Activated naive CD4-positive, alpha-beta T cell treated with anti-CD3 and anti-CD28 coated beads for 36 hours (primary cell): ENCODE data around the gene KANK2. TPM values are rescaled to one million over a fixed set of nuclear protein-coding genes. Genes with fewer than 3 reads are reported as not detected.
A peak's percentile ranks its signal among the peaks of the same experiment; 100 is the strongest.

ENCODE experiments used
- CTCF ChIA-PET: fragments of 350-600 bp; sonication (Branson Sonifier 250); formaldehyde crosslinking; loops from one replicate; lab custom pipeline; 2021; ENCODE audit warnings: antibody characterized with exemption; lab: Charles Lee
- DNase-seq: peaks from one replicate; pipeline ENCODE4 v3.0.0-alpha.2; 2020
- H3K27ac Mint-ChIP-seq: one replicate; pipeline ENCODE4 v1.8.0; 2021; ENCODE audit warnings: mild to moderate bottlenecking, mixed read lengths
- H3K27me3 Mint-ChIP-seq: one replicate; pipeline ENCODE4 v1.8.0; 2021; ENCODE audit warnings: low read depth, mixed read lengths
- H3K36me3 Mint-ChIP-seq: one replicate; pipeline ENCODE4 v1.8.0; 2021; ENCODE audit warnings: low read depth, mixed read lengths
- H3K4me1 Mint-ChIP-seq: one replicate; pipeline ENCODE4 v1.8.0; 2021; ENCODE audit warnings: low read depth, mixed read lengths
- H3K4me3 Mint-ChIP-seq: one replicate; pipeline ENCODE4 v1.8.0; 2021; ENCODE audit warnings: mild to moderate bottlenecking, moderate library complexity, mixed read lengths
- H3K9me3 Mint-ChIP-seq: one replicate; pipeline ENCODE4 v1.8.0; 2021; ENCODE audit warnings: mixed read lengths
- intact Hi-C: fragments of 100-400 bp; cut with micrococcal nuclease; formaldehyde crosslinking; loops from one replicate; pipeline ENCODE4 v1.15.1; 2023
- total RNA-seq, 2 experiments: library from RNA; stranded (reverse); gene quantifications; one replicate each; pipeline ENCODE4 v1.2.3, GENCODE V29; 2021

Gene KANK2
- total RNA-seq, 2 experiments from 2014 or later, result 1.5 to 2.0 TPM

DNA sequence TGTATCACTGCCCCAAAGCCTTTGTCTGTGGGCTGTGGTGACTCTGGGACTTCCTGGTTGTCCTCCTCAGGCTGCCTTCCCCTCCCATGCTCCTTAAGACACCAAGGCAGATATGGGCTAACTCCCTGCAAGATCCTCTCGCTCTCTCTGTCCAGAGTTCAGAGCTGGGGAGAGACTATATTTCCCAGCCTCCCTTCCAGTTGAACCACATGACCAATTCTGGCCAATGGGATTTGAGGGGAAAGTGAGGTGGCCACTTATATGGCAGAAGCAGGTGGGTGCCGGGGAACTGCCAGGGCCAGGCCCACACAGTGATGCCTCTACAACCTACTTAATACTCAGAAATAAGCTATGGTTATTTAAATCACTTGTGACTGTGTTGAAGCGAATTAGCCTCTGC, 25.9 kb upstream of the KANK2 start:
- H3K27ac Mint-ChIP-seq, result no peak overlapping the region
- intact Hi-C loops, result no loop called here
- no peaks in the 10 kb centered on the region for H3K4me1 Mint-ChIP-seq
- H3K9me3 Mint-ChIP-seq, result peaks cover 21% of the 10 kb centered on the region
- DNase-seq, result no peak
- H3K36me3 Mint-ChIP-seq, result peaks cover 3% of the 10 kb centered on the region
- H3K27me3 Mint-ChIP-seq, result no peaks in the 10 kb centered on the region
- CTCF ChIA-PET, result no interaction called here
- no peak overlapping the region for H3K4me3 Mint-ChIP-seq

DNA sequence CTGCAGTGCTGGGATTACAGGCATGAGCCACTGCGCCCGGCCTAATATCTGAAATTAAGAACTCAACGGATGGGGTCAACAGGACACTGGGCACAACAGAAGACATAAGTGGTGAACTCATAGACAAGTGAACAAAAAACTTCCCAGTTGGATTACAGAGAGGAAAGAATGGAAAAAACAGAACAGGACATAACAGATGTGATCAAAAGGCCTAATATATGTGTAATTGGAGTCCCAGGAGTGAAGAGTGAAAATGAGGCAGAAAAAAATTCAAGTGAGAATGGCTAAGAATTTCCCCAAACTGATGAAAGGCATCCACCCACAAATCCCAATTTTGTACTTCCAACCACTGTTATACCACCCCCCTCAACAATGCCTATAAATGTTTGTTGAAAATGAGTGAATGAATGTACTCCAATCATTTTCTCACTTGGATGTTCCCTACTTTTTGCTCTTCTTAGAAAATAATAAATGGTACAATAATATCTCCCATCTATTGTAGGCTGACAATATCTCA, 23.8 kb upstream of the KANK2 start:
- Mint-ChIP-seq H3K4me3 (no peak overlapping the region), H3K27ac (no peak overlapping the region), H3K9me3 (peaks cover 21% of the 10 kb centered on the region), H3K36me3 (peaks cover 3% of the 10 kb centered on the region), H3K4me1 (no peaks in the 10 kb centered on the region), H3K27me3 (no peaks in the 10 kb centered on the region)
- intact Hi-C loops, result no loop called here
- DNase-seq, result no peak
- CTCF ChIA-PET, result no interaction called here

DNA sequence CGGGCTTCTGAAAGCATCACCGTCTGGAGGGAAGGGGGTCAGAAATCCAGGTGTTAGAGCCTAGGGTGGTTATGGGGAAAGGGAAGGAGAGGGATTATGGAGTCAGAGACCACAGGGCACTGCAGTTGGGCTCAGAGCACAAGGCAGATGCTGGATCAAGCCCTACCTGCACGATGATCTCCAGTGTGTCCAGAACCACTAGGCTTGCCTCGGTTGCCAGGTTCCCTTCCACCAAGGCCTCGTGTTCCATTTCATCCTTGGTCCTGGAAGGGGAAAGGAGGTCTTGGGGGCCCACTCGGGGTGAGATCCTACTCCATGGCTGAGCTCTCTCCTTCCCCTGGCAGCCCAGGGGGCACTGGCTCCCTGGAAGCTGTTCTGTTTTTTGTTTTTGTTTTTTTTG, 17.0 kb upstream of the KANK2 start:
- Mint-ChIP-seq H3K9me3 (peaks cover 3% of the 10 kb centered on the region), H3K27me3 (no peaks in the 10 kb centered on the region), H3K27ac (no peak overlapping the region), H3K36me3 (no peaks in the 10 kb centered on the region), H3K4me3 (no peak overlapping the region), H3K4me1 (no peaks in the 10 kb centered on the region)
- CTCF ChIA-PET, result no interaction called here
- intact Hi-C loops, result no loop called here
- no peak for DNase-seq

DNA sequence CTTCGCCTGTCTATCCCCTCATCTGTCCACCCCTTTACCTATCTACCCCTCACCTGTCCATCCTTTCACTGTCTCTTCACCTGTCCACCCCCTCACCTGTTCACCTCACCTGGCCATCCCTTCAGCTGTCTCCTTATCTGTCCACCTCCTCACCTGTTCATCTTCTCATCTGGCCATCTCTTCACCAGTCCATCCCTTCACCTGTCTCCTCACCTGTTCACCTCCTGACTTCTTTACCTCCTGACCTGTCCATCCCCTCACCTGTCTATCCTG, 13.2 kb upstream of the KANK2 start:
- intact Hi-C loops, result no loop called here
- H3K36me3 Mint-ChIP-seq, result no peaks in the 10 kb centered on the region
- H3K9me3 Mint-ChIP-seq, result peaks cover 3% of the 10 kb centered on the region
- CTCF ChIA-PET, result no interaction called here
- H3K4me3 Mint-ChIP-seq, result no peak overlapping the region
- DNase-seq, result no peak
- H3K27me3 Mint-ChIP-seq, result no peaks in the 10 kb centered on the region
- no peaks in the 10 kb centered on the region for H3K4me1 Mint-ChIP-seq
- no peak overlapping the region for H3K27ac Mint-ChIP-seq

DNA sequence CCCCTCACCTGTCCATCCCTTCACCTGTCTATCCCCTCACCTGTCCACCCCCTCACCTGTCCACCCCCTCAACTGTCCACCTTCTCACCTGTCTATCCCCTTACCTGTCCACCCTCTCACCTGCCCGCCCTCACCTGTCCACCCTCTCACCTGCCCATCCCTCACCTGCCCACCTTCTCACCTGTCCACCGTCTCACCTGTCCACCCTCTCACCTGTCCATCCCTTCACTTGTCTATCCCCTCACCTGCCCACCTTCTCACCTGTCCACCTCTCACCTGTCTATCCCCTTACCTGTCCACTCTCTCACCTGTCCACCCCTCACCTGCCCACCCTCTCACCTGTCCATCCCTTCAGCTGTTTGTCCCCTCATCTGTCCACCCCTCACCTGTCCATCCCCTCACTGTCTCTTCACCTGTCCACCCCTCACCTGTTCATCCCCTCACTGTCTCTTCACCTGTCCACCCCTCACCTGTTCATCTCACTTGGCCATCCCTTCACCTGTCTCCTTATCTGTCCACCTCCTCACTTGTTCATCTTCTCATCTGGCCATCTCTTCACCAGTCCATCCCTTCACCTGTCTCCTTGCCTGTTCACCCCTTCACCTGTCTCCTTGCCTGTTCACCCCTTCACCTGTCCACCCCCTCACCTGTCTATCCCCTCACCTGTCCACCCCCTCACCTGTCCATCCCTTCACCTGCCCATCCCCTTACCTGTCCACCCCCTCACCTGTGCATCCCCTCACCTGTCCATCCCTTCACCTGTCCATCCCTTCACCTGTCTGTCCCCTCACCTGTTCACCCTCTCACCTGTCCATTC, 12.7 kb upstream of the KANK2 start:
- Mint-ChIP-seq H3K9me3 (peaks cover 3% of the 10 kb centered on the region), H3K27ac (no peak overlapping the region), H3K36me3 (no peaks in the 10 kb centered on the region), H3K27me3 (no peaks in the 10 kb centered on the region), H3K4me3 (no peak overlapping the region), H3K4me1 (no peaks in the 10 kb centered on the region)
- CTCF ChIA-PET, result no interaction called here
- intact Hi-C loops, result no loop called here
- no peak for DNase-seq

DNA sequence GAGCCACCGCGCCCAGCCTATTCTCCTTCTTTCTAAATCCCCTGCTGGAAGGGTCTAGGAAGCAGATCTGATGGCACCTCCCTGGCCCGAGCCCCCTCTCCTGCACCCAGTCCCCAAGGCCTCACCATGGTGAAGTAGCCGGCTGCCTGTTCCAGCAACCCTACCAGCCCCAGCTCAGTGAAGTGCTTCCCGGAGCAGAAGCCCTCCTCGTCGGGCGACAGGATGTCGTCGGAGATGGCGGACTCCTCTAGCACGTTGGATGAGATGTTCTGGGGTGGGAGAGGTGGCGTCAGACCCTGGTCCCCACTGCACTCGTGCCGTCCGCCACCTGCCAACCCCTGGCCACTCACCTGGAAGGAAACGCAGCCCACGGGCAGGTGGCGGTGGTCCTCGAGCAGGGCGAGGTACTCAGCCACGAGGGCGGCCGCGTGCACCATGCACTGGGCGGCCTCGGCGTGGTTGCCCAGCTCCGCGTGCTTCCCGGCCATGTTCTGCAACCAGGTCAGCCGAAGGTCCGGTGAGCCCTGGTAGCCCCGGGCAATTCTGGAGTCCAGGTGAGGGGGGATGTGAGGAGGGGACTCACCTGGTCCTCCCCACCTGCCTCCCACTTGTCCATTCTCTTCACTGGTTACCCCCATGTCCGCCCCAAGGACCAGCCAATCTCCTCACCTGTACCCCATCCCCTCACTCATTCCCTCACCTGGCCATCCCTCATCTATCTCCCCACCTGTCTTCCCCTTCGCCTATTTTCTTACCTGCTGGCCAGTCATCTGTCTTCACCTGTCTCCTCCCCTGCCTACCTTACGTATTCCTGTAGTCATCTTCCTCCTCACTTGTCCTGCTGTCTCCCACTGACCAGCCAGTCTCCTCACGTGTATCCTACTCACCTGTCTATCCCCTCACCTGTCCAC, 11.5 kb upstream of the KANK2 start:
- CTCF ChIA-PET, result interaction anchor here (0.7 to 1.0 kb wide), 3 partner anchors 83 to 1472 kb away, joined by 3 to 6 read pairs (median 3); no protein-coding TSS in a partner anchor
- H3K36me3 Mint-ChIP-seq, result no peaks in the 10 kb centered on the region
- H3K27me3 Mint-ChIP-seq, result no peaks in the 10 kb centered on the region
- intact Hi-C loops, result no loop called here
- no peak overlapping the region for H3K4me3 Mint-ChIP-seq
- no peak overlapping the region for H3K27ac Mint-ChIP-seq
- no peaks in the 10 kb centered on the region for H3K4me1 Mint-ChIP-seq
- H3K9me3 Mint-ChIP-seq, result peaks cover 3% of the 10 kb centered on the region
- no peak for DNase-seq

DNA sequence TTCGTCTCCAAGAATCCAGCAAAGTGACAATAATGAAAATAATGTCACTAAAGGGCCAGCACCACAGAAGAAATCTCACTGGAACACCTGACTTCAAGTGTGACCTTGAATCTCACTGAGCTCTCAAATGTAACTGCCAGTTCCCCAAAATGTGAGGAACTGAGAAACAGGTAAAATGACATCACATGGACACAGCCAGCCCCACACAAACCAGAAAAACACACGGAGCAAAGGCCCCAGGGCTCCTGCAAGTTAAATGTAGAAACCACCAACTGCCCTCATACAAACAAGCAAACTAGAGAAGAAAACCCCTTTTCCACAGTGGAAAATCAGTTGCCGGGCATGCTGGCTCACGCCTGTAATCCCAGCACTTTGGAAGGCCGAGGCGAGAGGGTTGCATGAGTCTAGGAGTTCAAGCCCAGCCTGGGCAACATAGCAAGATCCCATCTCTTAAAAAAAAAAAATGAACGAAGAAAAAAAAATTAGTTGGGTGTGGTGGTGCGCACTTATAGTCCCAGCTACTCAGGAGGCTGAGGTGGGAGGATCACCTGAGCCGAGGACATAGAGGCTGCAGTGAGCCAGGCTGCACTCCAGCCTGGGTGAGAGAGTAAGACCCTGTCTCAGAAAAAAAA, 8.7 kb upstream of the KANK2 start:
- intact Hi-C loops, result no loop called here

DNA sequence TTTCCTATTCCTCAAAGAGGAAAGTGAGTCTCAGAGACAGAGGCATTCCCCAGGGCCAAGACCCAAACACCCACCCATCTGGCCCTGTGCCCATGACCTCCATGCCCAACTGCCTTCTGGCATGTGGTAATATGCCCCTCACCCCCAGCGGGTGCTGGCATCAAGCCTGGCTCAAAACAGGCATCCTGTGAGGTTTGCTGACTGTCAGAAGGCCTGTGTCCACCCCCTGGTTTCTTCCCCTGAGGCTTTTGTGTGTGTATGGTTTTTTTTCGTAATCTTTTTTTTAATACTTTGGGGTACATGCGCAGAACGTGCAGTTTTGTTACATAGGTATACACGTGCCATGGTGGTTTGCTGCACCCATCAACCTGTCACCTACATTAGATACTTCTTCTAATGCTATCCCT, 7.6 kb upstream of the KANK2 start:
- no peaks in the 10 kb centered on the region for H3K9me3 Mint-ChIP-seq
- no peak for DNase-seq
- no peaks in the 10 kb centered on the region for H3K27me3 Mint-ChIP-seq
- no peak overlapping the region for H3K4me3 Mint-ChIP-seq
- H3K27ac Mint-ChIP-seq, result no peak overlapping the region
- no peaks in the 10 kb centered on the region for H3K36me3 Mint-ChIP-seq
- H3K4me1 Mint-ChIP-seq, result no peaks in the 10 kb centered on the region
- intact Hi-C loops, result loop anchor here (1.0 kb wide), 1 partner anchor 169 kb away; no protein-coding TSS in a partner anchor
- CTCF ChIA-PET, result interaction anchor here (1.9 to 2.0 kb wide), 3 partner anchors 27 to 79 kb away, joined by 5 to 6 read pairs (median 5); no protein-coding TSS in a partner anchor

More for the DNA sequence above, 8.7 kb upstream of the KANK2 start:
- Mint-ChIP-seq H3K4me1 (no peaks in the 10 kb centered on the region), H3K4me3 (no peak overlapping the region), H3K27ac (no peak overlapping the region), H3K27me3 (no peaks in the 10 kb centered on the region), H3K9me3 (peaks cover 3% of the 10 kb centered on the region), H3K36me3 (no peaks in the 10 kb centered on the region)
- no peak for DNase-seq
- CTCF ChIA-PET, result interaction anchor here (0.6 kb wide), 1 partner anchor 271 kb away, joined by 3 read pairs; no protein-coding TSS in a partner anchor

DNA sequence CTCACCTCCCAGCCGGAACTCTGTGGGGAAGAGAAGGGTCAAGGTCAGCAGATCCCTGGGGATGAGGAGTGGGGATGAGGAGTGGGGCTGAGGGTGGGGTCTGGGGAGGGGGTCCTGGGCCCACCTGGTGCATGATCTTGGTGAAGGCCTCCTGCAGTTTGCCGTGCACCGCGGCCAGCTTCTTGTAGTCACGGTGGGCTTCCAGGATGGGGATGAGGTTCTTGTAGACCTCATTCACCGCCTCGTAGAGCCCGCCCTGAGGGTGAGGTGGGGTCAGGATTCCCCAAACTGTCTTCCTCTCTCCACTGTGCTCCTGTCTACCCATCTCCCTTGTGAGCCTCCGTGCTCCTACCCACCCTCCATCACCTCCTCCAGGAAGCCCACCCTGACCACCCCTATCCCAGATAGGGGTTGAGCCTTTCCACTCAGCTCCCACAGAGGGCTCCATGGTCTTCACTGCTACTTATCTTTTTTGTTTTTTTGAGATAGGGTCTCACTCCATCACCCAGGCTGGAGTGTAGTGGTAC, 6.8 kb upstream of the KANK2 start:
- Mint-ChIP-seq H3K4me3 (no peak overlapping the region), H3K27me3 (no peaks in the 10 kb centered on the region), H3K36me3 (no peaks in the 10 kb centered on the region), H3K4me1 (no peaks in the 10 kb centered on the region), H3K9me3 (no peaks in the 10 kb centered on the region), H3K27ac (no peak overlapping the region)
- no peak for DNase-seq
- intact Hi-C loops, result loop anchor here (1.0 kb wide), 1 partner anchor 168 kb away; no protein-coding TSS in a partner anchor
- CTCF ChIA-PET, result interaction anchor here (1.1 to 2.0 kb wide), 4 partner anchors 26 to 268 kb away, joined by 3 to 6 read pairs (median 5); no protein-coding TSS in a partner anchor

DNA sequence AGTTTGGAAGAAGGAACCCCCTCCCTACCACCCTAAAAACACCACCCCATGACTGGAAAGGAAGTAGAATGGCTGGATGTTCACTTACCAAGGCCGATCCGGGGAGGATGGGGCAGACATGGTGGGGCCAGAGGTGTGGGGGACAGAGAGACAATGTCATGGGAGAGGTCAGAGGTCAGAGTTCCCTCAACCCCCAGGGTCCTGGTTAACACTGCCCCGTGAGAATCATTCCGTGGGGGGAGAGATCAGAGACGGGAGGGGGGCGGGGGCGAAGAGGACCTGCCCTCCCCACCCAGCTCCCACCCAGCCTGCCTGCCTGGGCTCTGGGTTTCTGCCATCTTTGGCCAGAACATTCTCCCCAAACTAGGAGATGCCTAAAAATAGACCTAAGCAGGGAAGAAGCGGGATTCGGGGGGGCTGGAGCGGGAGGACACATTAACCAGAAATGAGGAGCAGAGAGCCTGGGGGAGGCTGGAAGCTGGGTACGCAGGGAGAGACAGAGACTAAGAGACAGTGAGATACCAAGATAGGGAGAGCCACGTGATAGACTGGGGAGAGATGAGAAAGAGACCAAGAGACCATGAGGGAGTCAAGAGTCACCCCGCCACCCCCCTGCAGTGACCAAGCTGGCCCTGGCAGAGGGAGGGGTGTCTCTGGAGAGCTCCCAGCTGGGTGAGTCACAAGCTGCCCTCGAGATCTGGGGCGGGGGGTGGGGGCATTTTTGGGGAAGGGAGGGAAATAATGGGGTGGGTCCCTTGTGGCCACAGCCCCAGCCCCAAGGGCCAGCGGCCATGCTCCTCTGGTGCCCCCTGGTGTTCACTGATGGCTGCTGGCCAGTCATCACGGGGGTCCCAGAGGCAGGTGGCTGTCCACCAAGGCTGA, 6.1 kb upstream of the KANK2 start:
- Mint-ChIP-seq H3K27ac (no peak overlapping the region), H3K27me3 (no peaks in the 10 kb centered on the region), H3K9me3 (no peaks in the 10 kb centered on the region), H3K4me1 (no peaks in the 10 kb centered on the region), H3K4me3 (no peak overlapping the region), H3K36me3 (no peaks in the 10 kb centered on the region)
- intact Hi-C loops, result loop anchor here (1.0 kb wide), 2 partner anchors 66 to 167 kb away; no protein-coding TSS in a partner anchor
- DNase-seq, result peak; percentile 43
- CTCF ChIA-PET, result interaction anchor here (0.5 to 2.0 kb wide), 5 partner anchors 25 to 267 kb away, joined by 3 to 6 read pairs (median 5); no protein-coding TSS in a partner anchor
